Lung (tissue), 12 donors: Measurements from ENCODE around the gene PAK2. TPM values are rescaled to one million over a fixed set of nuclear protein-coding genes. Genes with fewer than 3 reads are reported as not detected.
A peak's percentile ranks its signal among the peaks of the same experiment; 100 is the strongest.

Experiments used
- ATAC-seq: fragments of 200-7000 bp; cut with Tn5 transposase; one replicate; pipeline ENCODE4 v1.9.1; 2020; ENCODE audit warnings: moderate number of reproducible peaks; ENCODE audit not compliant: insufficient read depth, low FRiP score
- DNase-seq, 3 donors: peaks; one replicate each; pipeline ENCODE4 v3.0.0-alpha.2; 2013 to 2017
- H3K27ac ChIP-seq, 2 donors: one replicate each; pipeline ENCODE4 v1.5.1; 2013; ENCODE audit warnings: mild to moderate bottlenecking in 2 of 2, moderate library complexity in 2 of 2, control low read depth in 1 of 2, inconsistent platforms in 1 of 2, low read depth in 1 of 2, low read length in 1 of 2
- H3K27me3 ChIP-seq, 3 donors: one replicate each; pipeline ENCODE4 v1.5.1; 2013; ENCODE audit warnings: low read length in 2 of 3; ENCODE audit not compliant: control insufficient read depth in 3 of 3, insufficient read depth in 3 of 3
- H3K36me3 ChIP-seq, 4 donors: one replicate each; pipeline ENCODE4 v1.5.1; 2013; ENCODE audit warnings: low read length in 4 of 4, mild to moderate bottlenecking in 1 of 4, moderate library complexity in 1 of 4; ENCODE audit not compliant: control insufficient read depth in 4 of 4, insufficient read depth in 4 of 4
- H3K4me1 ChIP-seq, 5 donors: one replicate each; pipeline ENCODE4 v1.5.1; 2013; ENCODE audit warnings: low read length in 5 of 5, mild to moderate bottlenecking in 2 of 5, moderate library complexity in 1 of 5; ENCODE audit not compliant: control insufficient read depth in 5 of 5, insufficient read depth in 5 of 5
- H3K4me3 ChIP-seq: one replicate; pipeline ENCODE4 v1.5.1; 2013; ENCODE audit warnings: mild to moderate bottlenecking, control low read depth, moderate library complexity
- H3K9ac ChIP-seq, 2 donors: one replicate each; pipeline ENCODE4 v1.5.1; 2013; ENCODE audit warnings: low read length in 2 of 2, control low read depth in 1 of 2; ENCODE audit not compliant: insufficient read depth in 1 of 2
- H3K9me3 ChIP-seq, 4 donors: one replicate each; pipeline ENCODE4 v1.5.1; 2013; ENCODE audit warnings: low read length in 3 of 4, mild to moderate bottlenecking in 1 of 4, moderate library complexity in 1 of 4; ENCODE audit not compliant: control insufficient read depth in 4 of 4, insufficient read depth in 3 of 4
- WGBS, 2 donors: extraction: QIAGEN DNeasy Blood & Tissue Kit; methylation state at CpG; one replicate each; pipeline ENCODE4 v1.1.7; 2013; 5-methylcytosine and 5-hydroxymethylcytosine counted together
- polyA plus RNA-seq, 2 donors: library from polyadenylated mRNA; stranded (reverse); fragments of 200-250 nt; gene quantifications; one replicate each; pipeline ENCODE4 v1.2.1, GENCODE V29; 2013
- total RNA-seq, 2 donors: library from RNA; depleted of rRNA in 1 of 2; stranded (reverse); fragments of >200 nt in 1 of 2; gene quantifications; one replicate each; pipeline ENCODE4 v1.2.1, GENCODE V29; 2014 to 2021
- TF ChIP-seq, protein P1 (sequence below): IDR thresholded peaks from 2 replicates; pipeline ENCODE4 v1.5.1; 2012; ENCODE audit warnings: mild to moderate bottlenecking; ENCODE audit errors: control extremely low read depth, extremely low read depth
- donor health status: control.
- donor health status: control.
- donor health status: Bipolar disorder and iron deficiency.
- donor health status: healthy.
- donor health status: DM: yes; HTN: yes; CAD: no.

The PAK2 gene
- total and polyA plus RNA-seq, 4 donors = 23.7 to 81.4 (median 55.1) TPM

DNA sequence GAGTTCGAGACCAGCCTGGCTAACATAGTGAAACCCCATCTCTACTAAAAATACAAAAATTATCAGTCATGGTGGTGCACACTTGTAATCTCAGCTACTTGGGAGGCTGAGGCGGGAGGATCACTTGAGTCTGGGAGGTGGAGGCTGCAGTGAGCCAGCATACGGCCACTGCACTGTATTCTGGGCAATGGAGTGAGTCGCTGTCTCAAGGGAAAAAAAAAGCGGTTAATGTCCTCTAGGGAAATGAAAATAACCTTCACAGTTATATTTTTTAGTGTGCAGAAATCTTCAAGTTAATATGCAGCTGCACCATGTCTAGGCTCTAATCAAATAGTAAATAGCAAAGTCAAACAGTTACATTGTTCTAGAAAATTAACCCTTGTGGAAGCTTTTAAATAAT, 42.4 kb upstream of the PAK2 start:
- Histone ChIP-seq H3K36me3 (no peaks in the 10 kb centered on the region), H3K27ac (no peak overlapping the region), H3K9me3 (no peaks in the 10 kb centered on the region), H3K4me1 (peaks cover 0 to 3% (median 0%) of the 10 kb centered on the region in 5 donors), H3K27me3 (no peaks in the 10 kb centered on the region), H3K4me3 (no peak overlapping the region), H3K9ac (no peak overlapping the region)
- ATAC-seq (no peak), DNase-seq (no peak)
- WGBS, 2 donors = 94 to 95% methylated on average over 5 of the region's 5 CpGs
- TF ChIP-seq, protein P1, sequence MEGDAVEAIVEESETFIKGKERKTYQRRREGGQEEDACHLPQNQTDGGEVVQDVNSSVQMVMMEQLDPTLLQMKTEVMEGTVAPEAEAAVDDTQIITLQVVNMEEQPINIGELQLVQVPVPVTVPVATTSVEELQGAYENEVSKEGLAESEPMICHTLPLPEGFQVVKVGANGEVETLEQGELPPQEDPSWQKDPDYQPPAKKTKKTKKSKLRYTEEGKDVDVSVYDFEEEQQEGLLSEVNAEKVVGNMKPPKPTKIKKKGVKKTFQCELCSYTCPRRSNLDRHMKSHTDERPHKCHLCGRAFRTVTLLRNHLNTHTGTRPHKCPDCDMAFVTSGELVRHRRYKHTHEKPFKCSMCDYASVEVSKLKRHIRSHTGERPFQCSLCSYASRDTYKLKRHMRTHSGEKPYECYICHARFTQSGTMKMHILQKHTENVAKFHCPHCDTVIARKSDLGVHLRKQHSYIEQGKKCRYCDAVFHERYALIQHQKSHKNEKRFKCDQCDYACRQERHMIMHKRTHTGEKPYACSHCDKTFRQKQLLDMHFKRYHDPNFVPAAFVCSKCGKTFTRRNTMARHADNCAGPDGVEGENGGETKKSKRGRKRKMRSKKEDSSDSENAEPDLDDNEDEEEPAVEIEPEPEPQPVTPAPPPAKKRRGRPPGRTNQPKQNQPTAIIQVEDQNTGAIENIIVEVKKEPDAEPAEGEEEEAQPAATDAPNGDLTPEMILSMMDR = no peak

DNA sequence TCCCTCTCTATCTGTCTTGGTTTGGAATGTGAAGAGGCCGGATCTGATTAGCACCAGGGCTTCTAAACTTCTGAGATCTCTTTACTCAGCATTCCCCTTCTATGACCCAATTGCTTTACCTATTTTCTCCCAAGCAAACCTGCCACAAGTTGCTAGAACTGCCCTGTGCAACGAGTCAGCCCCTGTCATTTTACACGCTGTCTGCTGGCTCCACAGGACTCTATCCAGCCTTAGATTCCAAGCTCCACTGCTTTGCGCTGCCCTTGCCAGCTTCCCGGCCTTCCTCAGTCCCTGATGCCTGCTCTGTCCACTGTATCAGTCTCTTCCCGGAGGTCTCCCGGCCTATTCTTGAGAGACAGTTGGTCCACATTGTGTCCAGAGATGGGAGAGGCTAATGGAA, 39.9 kb upstream of the PAK2 start:
- 77 to 88% methylated on average over 7 of the region's 7 CpGs for WGBS, 2 donors
- TF ChIP-seq, protein P1 = no peak

DNA sequence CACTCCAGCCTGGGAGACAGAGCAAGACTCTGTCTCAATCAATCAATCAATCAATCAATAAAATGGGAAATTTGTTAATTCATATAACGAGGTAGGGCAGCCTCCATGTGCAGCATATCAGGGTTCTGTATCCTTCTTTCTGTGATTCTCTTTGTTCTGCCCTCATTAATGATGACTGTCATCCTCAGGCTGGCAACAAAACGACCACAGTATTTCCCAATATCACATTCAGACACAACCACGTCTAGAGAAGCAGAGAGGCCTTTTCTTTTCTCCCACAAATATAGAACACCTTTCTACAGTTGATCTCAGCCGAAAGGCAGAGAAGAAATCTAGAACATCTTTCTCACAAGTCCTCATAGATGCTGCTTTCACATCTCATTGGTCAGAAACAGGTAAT, 38.9 kb upstream of the PAK2 start:
- Histone ChIP-seq H3K27me3 (no peaks in the 10 kb centered on the region), H3K4me3 (no peak overlapping the region), H3K36me3 (no peaks in the 10 kb centered on the region), H3K9me3 (no peaks in the 10 kb centered on the region), H3K27ac (no peak overlapping the region), H3K4me1 (no peaks in the 10 kb centered on the region), H3K9ac (no peak overlapping the region)
- WGBS, 2 donors = 42 to 73% methylated on average over 4 of the region's 4 CpGs
- DNase-seq (no peak), ATAC-seq (no peak)
- TF ChIP-seq, protein P1 = no peak

More for the DNA sequence above, 39.9 kb upstream of the PAK2 start:
- Histone ChIP-seq H3K4me1 (no peaks in the 10 kb centered on the region), H3K9ac (no peak overlapping the region), H3K4me3 (no peak overlapping the region), H3K27ac (no peak overlapping the region), H3K9me3 (no peaks in the 10 kb centered on the region), H3K27me3 (no peaks in the 10 kb centered on the region), H3K36me3 (no peaks in the 10 kb centered on the region)
- no peak for ATAC-seq
- DNase-seq = peak in 2 of 3 donors; percentile 14 to 16

DNA sequence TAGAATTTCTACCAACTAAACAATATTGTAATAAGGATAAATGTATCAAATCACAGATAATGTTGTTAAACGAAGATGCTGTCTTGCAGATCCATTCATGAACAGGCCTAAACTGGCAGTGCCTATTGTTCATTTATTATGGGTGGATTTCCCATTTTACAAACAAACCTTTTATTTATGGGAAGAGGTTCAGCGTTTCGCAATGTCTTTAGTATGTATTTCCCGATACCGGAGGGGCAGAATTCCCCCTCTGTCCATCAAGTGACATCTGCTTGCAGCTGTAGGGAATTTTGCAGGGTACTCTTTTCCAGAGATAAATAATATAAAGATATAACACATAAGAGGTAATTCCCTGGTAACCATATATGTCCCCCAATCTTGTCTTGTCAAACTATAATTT, 33.3 kb upstream of the PAK2 start:
- Histone ChIP-seq H3K9ac (no peak overlapping the region), H3K27ac (no peak overlapping the region), H3K4me3 (no peak overlapping the region), H3K9me3 (no peaks in the 10 kb centered on the region), H3K4me1 (peaks cover 0 to 2% (median 0%) of the 10 kb centered on the region in 5 donors), H3K36me3 (no peaks in the 10 kb centered on the region), H3K27me3 (no peaks in the 10 kb centered on the region)
- TF ChIP-seq, protein P1 = no peak
- DNase-seq (no peak), ATAC-seq (no peak)
- WGBS, 2 donors = 30 to 65% methylated on average over 5 of the region's 5 CpGs
